ENCODE results near the gene XRCC4. TPM values are rescaled to one million over a fixed set of nuclear protein-coding genes. Genes with fewer than 3 reads are reported as not detected.

Gene XRCC4
- polyA plus RNA-seq, 1 of the 3 experiments (the other 2 are of a cell fraction) = 1.8 TPM

GRCh38 chr5:83099445-83099844, 22.1 kb downstream of the XRCC4 start:
- DNase-seq = no peak
- peaks cover 17% of the 10 kb centered on the region for H3F3A ChIP-seq (replicated peaks; ENCODE audit: insufficient read depth)
- H3K9me2 ChIP-seq = no peaks in the 10 kb centered on the region
- TF ChIP-seq ZBTB33 (IDR thresholded peaks at IDR 0.05; ENCODE audit: borderline replicate concordance, low read depth) = no peak
- TF ChIP-seq RXRA (IDR thresholded peaks at IDR 0.05; ENCODE audit: borderline replicate concordance, low read depth) = no peak
- TF ChIP-seq, protein P1, sequence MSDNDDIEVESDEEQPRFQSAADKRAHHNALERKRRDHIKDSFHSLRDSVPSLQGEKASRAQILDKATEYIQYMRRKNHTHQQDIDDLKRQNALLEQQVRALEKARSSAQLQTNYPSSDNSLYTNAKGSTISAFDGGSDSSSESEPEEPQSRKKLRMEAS (IDR thresholded peaks at IDR 0.05; ENCODE audit: low read depth) = no peak
- no peak for TF ChIP-seq SMC3 (IDR thresholded peaks at IDR 0.05; ENCODE audit: low read depth, low read length)
- TF ChIP-seq TEAD4 (IDR thresholded peaks at IDR 0.05; ENCODE audit: borderline replicate concordance, insufficient read depth) = no peak
- no peak for TF ChIP-seq GATA2 (CRISPR knock-in tag; IDR thresholded peaks at IDR 0.05)
- no peak for TF ChIP-seq ELF1 (IDR thresholded peaks at IDR 0.05)
- TF ChIP-seq FOXJ3 (CRISPR knock-in tag; IDR thresholded peaks at IDR 0.05) = no peak
- TF ChIP-seq GABPA (IDR thresholded peaks at IDR 0.05; ENCODE audit: low read depth) = no peak
- no peak for TF ChIP-seq YY1 (IDR thresholded peaks at IDR 0.05; ENCODE audit: low read depth)
- TF ChIP-seq MEF2A (IDR thresholded peaks at IDR 0.05; ENCODE audit: borderline replicate concordance, low read depth) = no peak
- no peak for TF ChIP-seq POLR2AphosphoS5 (IDR thresholded peaks at IDR 0.05; ENCODE audit: low read depth, low read length)
- no peaks in the 10 kb centered on the region for H4K20me1 ChIP-seq (ENCODE audit: insufficient read depth)
- H3K4me3 ChIP-seq (ENCODE audit: low read depth in 2 of 2, low read length in 1 of 2) = no peak overlapping the region
- no peaks in the 10 kb centered on the region for H3K36me3 ChIP-seq (replicated peaks in 1 of 2; ENCODE audit: control insufficient read depth in 1 of 2, insufficient read depth in 2 of 2, low read length in 1 of 2)
- no peak overlapping the region for H3K27ac ChIP-seq (ENCODE audit: low read depth in 2 of 2, low read length in 1 of 2)
- ChIA-PET CTCF (no interaction called here), POLR2A (no interaction called here)
- no peak overlapping the region for H3K4me2 ChIP-seq
- H3K4me1 ChIP-seq (ENCODE audit: control insufficient read depth in 1 of 2, insufficient read depth in 2 of 2, low read depth in 1 of 2, low read length in 1 of 2) = peaks cover 9 to 24% of the 10 kb centered on the region in 2 experiments; a peak in 3 of 4 replicates
- H3K9ac ChIP-seq = no peak overlapping the region
- 88% methylated on average over 1 of the region's 1 CpG for whole genome bisulfite sequencing (ENCODE audit: low lambda C conversion rate)
- H3K27me3 ChIP-seq (ENCODE audit: insufficient read depth) = no peaks in the 10 kb centered on the region
- H2AFZ ChIP-seq (ENCODE audit: low read depth) = no peak overlapping the region
- no peaks in the 10 kb centered on the region for H3K9me3 ChIP-seq
- peaks cover 24% of the 10 kb centered on the region for H3K79me2 ChIP-seq (ENCODE audit: insufficient read depth)

DNA sequence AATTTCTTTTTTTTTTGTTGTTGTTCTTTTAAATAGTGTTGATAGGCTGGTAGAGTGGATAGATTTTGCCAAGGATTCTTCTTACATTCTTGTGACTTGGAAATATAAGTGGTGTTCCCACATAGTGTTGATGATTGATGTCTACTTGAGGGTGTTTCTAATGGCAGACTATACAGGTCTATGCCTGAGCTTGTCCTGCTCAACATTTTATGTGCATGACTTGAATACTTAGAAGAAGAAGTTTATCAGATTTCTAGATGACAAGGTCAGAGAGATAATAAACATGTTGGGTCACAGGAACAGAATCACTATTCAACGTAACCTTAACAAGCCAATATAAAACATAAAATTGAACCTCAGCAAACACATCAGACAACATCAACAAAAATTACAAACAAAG, 24.2 kb downstream of the XRCC4 start:
- H4K20me1 ChIP-seq (ENCODE audit: insufficient read depth) = no peaks in the 10 kb centered on the region
- H3K4me3 ChIP-seq (ENCODE audit: low read depth in 2 of 2, low read length in 1 of 2) = no peak overlapping the region
- no peaks in the 10 kb centered on the region for H3K9me2 ChIP-seq
- peaks cover 9 to 19% of the 10 kb centered on the region in 2 experiments; a peak in 3 of 4 replicates for H3K4me1 ChIP-seq (ENCODE audit: control insufficient read depth in 1 of 2, insufficient read depth in 2 of 2, low read depth in 1 of 2, low read length in 1 of 2)
- no peak overlapping the region for H3K9ac ChIP-seq
- TF ChIP-seq NFIC (IDR thresholded peaks at IDR 0.05; ENCODE audit: borderline replicate concordance) (no peak), RFX5 (IDR thresholded peaks at IDR 0.05; ENCODE audit: low read length) (no peak), EP300 (IDR thresholded peaks at IDR 0.05; ENCODE audit: borderline replicate concordance in 1 of 2, low read depth in 1 of 2, low read length in 1 of 2) (no peak), IRF3 (IDR thresholded peaks at IDR 0.05; ENCODE audit: low read depth, low read length) (no peak), FOXJ3 (CRISPR knock-in tag; IDR thresholded peaks at IDR 0.05) (no peak)
- TF ChIP-seq, protein P2, sequence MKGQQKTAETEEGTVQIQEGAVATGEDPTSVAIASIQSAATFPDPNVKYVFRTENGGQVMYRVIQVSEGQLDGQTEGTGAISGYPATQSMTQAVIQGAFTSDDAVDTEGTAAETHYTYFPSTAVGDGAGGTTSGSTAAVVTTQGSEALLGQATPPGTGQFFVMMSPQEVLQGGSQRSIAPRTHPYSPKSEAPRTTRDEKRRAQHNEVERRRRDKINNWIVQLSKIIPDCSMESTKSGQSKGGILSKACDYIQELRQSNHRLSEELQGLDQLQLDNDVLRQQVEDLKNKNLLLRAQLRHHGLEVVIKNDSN (IDR thresholded peaks at IDR 0.05; ENCODE audit: borderline replicate concordance, low read depth) = no peak
- TF ChIP-seq, protein P3, sequence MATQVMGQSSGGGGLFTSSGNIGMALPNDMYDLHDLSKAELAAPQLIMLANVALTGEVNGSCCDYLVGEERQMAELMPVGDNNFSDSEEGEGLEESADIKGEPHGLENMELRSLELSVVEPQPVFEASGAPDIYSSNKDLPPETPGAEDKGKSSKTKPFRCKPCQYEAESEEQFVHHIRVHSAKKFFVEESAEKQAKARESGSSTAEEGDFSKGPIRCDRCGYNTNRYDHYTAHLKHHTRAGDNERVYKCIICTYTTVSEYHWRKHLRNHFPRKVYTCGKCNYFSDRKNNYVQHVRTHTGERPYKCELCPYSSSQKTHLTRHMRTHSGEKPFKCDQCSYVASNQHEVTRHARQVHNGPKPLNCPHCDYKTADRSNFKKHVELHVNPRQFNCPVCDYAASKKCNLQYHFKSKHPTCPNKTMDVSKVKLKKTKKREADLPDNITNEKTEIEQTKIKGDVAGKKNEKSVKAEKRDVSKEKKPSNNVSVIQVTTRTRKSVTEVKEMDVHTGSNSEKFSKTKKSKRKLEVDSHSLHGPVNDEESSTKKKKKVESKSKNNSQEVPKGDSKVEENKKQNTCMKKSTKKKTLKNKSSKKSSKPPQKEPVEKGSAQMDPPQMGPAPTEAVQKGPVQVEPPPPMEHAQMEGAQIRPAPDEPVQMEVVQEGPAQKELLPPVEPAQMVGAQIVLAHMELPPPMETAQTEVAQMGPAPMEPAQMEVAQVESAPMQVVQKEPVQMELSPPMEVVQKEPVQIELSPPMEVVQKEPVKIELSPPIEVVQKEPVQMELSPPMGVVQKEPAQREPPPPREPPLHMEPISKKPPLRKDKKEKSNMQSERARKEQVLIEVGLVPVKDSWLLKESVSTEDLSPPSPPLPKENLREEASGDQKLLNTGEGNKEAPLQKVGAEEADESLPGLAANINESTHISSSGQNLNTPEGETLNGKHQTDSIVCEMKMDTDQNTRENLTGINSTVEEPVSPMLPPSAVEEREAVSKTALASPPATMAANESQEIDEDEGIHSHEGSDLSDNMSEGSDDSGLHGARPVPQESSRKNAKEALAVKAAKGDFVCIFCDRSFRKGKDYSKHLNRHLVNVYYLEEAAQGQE (IDR thresholded peaks at IDR 0.05; ENCODE audit: low read depth, low read length) = no peak
- DNase-seq = no peak
- peaks cover 24% of the 10 kb centered on the region for H3K79me2 ChIP-seq (ENCODE audit: insufficient read depth)
- 94% methylated on average over 1 of the region's 1 CpG for WGBS (ENCODE audit: low lambda C conversion rate)
- H3K27me3 ChIP-seq (ENCODE audit: insufficient read depth) = no peaks in the 10 kb centered on the region
- H3K36me3 ChIP-seq (replicated peaks in 1 of 2; ENCODE audit: control insufficient read depth in 1 of 2, insufficient read depth in 2 of 2, low read length in 1 of 2) = peaks cover 0 to 5% of the 10 kb centered on the region in 2 experiments
- no peak overlapping the region for H2AFZ ChIP-seq (ENCODE audit: low read depth)
- ChIA-PET POLR2A (no interaction called here), CTCF (interaction anchor here (1.6 kb wide), 1 partner anchor 84 kb away, joined by 3 read pairs; no protein-coding TSS in a partner anchor)
- H3F3A ChIP-seq (replicated peaks; ENCODE audit: insufficient read depth) = peaks cover 8% of the 10 kb centered on the region
- no peak overlapping the region for H3K4me2 ChIP-seq
- no peak overlapping the region for H3K27ac ChIP-seq (ENCODE audit: low read depth in 2 of 2, low read length in 1 of 2)
- no peaks in the 10 kb centered on the region for H3K9me3 ChIP-seq
